GM13977 (cell line): ENCODE data around the gene RAPGEF5.

Experiments used
- DNase-seq: peaks from one replicate; pipeline ENCODE4 v3.0.0; 2012; ENCODE audit warnings: low spot score
- in situ Hi-C: fragments of 300-500 bp; cut with MboI; formaldehyde crosslinking; loops from one replicate; pipeline ENCODE4 v1.12.0; 2022; ENCODE audit warnings: low sequenced_read_pairs, low pct_unique_long_range_greater_than_20kb, mixed read lengths, inconsistent platforms; ENCODE audit not compliant: unreplicated experiment
- TF ChIP-seq, protein P1 (sequence below): IDR thresholded peaks from 2 replicates; pipeline ENCODE4 v1.5.1; 2012; ENCODE audit warnings: mild to moderate bottlenecking, control low read depth; ENCODE audit not compliant: insufficient read depth; ENCODE audit errors: extremely low read depth, missing control alignments

RAPGEF5 gene

DNA sequence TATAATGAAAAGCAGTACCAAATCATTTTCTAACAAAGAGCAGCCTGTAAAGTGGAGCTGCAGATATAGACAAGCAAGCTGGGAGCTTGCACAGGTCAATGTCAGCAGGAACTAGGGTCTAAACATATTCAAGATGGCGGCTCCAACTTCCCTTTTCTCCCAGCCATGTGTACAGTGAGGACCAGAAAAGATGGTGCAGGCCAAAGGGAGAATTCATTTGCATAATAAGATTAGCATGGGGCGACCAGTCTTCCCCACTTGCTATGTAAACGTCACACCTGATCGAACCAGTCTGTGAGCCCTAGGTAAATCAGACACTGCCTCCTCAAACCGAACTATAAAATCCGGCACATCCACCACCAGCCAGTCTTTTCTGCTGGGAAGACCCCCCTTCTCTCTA lies 4.4 kb upstream of the RAPGEF5 start:
- in situ Hi-C loops: no loop called here
- TF ChIP-seq, protein P1, sequence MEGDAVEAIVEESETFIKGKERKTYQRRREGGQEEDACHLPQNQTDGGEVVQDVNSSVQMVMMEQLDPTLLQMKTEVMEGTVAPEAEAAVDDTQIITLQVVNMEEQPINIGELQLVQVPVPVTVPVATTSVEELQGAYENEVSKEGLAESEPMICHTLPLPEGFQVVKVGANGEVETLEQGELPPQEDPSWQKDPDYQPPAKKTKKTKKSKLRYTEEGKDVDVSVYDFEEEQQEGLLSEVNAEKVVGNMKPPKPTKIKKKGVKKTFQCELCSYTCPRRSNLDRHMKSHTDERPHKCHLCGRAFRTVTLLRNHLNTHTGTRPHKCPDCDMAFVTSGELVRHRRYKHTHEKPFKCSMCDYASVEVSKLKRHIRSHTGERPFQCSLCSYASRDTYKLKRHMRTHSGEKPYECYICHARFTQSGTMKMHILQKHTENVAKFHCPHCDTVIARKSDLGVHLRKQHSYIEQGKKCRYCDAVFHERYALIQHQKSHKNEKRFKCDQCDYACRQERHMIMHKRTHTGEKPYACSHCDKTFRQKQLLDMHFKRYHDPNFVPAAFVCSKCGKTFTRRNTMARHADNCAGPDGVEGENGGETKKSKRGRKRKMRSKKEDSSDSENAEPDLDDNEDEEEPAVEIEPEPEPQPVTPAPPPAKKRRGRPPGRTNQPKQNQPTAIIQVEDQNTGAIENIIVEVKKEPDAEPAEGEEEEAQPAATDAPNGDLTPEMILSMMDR: no peak
- DNase-seq: no peak

DNA sequence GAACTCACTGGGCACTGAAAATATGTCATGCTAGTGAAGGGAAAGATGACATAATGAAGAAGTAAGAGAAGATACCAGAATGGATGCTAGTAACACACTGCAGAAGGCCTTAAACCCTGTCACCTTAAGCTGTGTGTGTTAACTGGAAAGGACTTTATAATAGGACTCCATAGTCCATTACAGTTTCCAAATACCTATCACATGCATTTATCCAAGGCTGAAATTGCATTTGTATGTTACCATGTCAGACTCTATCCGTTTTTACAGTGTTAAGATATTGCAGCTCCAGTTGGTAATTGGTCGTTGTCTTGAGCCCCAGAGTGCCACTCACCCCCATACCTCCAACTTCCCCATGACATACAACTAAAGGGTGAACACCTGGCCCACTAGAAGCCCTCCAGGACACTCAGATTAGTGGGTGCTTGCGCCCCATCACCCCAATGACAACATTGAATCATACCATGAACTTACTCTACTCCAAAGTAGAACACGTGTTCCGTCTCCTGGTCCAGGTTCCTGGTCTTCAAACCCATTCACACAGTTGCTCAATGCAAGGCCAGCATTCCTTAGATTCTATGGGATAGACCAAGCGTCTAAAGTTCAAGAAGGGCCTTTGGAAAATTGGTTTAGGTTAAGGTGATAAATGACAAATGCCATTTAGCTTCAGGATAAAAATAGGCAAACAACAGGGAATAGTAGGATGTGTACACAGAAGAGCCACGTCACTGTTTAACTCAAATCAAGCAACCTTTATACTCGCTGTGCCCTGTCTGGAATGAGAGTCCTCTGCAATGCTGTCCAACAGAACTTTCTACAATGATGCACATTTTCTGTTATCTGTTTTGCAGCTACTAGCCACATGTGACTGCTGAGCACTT lies 2.1 kb upstream of the RAPGEF5 start:
- in situ Hi-C loops: no loop called here
- DNase-seq: no peak
- TF ChIP-seq, protein P1: no peak

DNA sequence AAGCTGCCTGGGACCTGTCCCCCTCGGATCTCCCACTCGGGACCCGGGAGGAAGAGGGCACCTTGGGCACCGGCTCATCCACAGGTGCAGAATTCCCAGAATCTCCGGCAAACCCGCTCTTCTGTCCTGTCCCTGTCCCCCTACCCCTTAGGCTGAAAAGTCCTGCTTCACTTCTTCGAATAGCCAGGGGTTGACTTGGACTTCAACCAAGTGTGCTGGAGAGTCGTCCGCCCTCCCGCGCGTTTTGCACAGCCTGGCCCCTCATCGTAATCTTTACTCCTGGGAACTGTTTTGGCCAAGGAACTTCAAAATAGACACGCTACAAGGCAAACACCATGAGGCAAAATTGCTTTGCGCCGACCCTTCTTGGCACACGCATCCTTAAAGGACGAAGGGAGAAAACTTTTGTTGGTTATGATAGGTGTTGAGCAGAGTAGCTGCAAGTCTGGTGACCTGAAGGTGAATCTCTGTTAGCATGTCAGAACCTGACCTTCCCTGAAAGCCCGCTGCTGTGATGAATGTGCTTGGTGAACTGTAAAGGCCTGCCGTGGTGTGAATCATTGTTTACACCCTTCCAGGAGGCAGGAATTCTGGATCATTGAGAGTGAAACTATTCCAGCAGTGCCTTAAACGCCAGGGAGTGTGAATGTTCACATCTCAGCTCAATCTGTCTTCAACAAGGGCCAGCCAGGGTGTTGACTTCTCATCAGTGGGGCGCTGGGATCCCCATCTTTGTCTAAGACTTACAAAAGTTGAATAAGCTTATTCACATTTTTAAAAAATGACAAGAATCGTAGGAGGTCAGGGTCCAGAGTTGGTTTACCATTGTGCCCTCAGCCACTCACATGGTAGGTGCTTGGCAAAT lies 589 bp upstream of the RAPGEF5 start:
- peak; percentile 30 for DNase-seq
- TF ChIP-seq, protein P1: no peak
- in situ Hi-C loops: no loop called here

DNA sequence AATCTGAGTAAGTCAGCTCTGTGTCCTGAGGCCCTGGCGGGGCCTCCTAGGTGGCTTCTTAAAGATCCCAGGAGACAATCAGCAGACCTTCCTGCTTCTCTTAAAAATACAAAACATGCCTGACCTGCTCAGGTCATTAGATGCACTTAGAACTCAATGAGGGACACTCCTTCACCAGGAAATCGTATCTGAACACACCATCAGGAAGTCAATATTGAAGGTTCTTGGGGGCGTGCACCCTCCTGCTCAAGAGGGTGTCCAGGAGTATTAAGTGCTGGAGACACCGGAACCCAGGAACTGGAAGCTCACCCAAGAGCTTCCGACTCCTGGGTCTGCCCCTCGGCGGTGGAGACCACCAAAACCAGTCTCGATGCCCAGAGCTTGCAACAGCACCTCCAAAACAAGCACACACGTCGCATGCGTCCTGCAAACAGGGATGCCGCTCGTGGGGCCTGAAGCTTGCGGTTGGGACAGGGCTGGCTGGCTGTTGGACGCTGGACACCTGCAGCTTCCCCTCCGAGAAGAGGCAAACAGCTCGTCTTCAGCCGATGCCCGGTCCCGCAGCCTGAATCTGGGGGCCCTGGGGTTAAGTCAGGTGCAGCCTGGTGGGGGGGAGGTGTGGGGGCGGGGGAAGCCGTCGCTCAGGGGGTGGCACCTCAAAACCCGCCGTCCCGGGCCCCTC lies 803 bp downstream of the RAPGEF5 start:
- in situ Hi-C loops: no loop called here
- TF ChIP-seq, protein P1: no peak
- peak; percentile 27 for DNase-seq

DNA sequence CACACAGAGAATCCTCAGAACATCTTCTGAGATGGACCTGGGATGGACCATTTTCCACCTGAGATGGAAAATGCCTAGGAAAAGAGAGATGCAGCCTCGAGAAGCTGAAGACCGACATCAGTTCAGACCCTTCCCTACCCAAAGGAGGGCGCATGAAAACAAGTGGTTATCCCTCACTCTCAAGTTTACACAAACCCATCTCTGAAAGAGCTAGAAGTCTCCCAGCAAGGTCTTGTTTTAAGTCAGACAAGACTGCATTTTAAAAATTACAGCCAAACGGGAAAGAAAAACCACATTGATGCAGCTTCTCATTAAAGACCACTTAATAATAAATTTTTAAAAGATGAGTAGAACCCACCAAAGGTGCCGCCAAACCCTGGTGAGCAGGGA lies 1.3 kb downstream of the RAPGEF5 start:
- in situ Hi-C loops: no loop called here
- no peak for DNase-seq
- TF ChIP-seq, protein P1: no peak

DNA sequence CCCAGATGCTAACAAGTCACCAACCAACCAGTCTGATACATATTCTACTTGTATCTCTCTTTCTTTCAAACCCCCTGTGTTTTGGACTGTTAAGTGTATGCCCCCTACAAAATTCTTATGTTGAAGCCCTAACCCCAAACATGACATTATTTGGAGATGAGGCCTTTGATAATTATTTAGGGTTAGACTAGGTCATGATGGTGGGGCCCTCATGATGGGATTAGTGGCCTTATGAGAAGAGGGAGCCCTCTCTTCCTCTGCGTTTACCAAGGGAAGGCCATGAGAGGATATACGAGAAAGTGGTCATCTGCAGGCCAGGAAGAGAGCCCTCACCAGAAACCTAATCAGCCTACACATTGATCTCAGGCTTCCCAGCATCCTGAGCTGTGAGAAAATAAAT lies 2.5 kb downstream of the RAPGEF5 start:
- no peak for DNase-seq
- TF ChIP-seq, protein P1: no peak
- in situ Hi-C loops: no loop called here
